CD4-positive, alpha-beta memory T cell (primary cell): ENCODE measurements around the gene KRTAP26-1. TPM values are rescaled to one million over a fixed set of nuclear protein-coding genes. Genes with fewer than 3 reads are reported as not detected.
A peak's percentile ranks its signal among the peaks of the same experiment; 100 is the strongest.

Experiments
- CTCF ChIA-PET: fragments of 350-600 bp; sonication (Branson Sonifier 250); formaldehyde crosslinking; loops from one replicate; lab custom pipeline; 2021; ENCODE audit warnings: inconsistent platforms; ENCODE audit not compliant: partially characterized antibody; lab: Charles Lee
- POLR2A ChIA-PET: fragments of 350-600 bp; sonication (Branson Sonifier 250); formaldehyde crosslinking; loops from one replicate; lab custom pipeline; 2021; ENCODE audit not compliant: partially characterized antibody; lab: Charles Lee
- DNase-seq, 5 donors: peaks; one replicate each; pipeline versions ENCODE4 v3.0.0 to v3.0.0-alpha.2; 2020 to 2022; ENCODE audit warnings: mixed read lengths in 1 of 5
- H3K27ac ChIP-seq: one replicate; pipeline ENCODE4 v1.7.0; 2013; ENCODE audit warnings: low read depth, low read length
- H3K27me3 ChIP-seq: 2 replicates; pipeline ENCODE4 v1.7.0; 2013; ENCODE audit warnings: mild to moderate bottlenecking, low read length, moderate library complexity; ENCODE audit not compliant: insufficient read depth
- H3K36me3 ChIP-seq: 2 replicates; pipeline ENCODE4 v1.7.0; 2013; ENCODE audit warnings: mild to moderate bottlenecking, low read length, moderate library complexity; ENCODE audit not compliant: insufficient read depth
- H3K4me1 ChIP-seq: 2 replicates; pipeline ENCODE4 v1.7.0; 2013; ENCODE audit warnings: mild to moderate bottlenecking, low read length, moderate library complexity; ENCODE audit not compliant: insufficient read depth
- H3K4me3 ChIP-seq, 2 donors: one replicate each; pipeline ENCODE4 v1.7.0; 2013; ENCODE audit warnings: low read length in 2 of 2, mild to moderate bottlenecking in 1 of 2
- H3K9me3 ChIP-seq, 2 donors: one replicate each; pipeline ENCODE4 v1.7.0; 2013; ENCODE audit warnings: low read length in 2 of 2, control low read depth in 1 of 2; ENCODE audit not compliant: control insufficient read depth in 1 of 2
- H3K27ac Mint-ChIP-seq, 7 donors: one replicate each; pipeline ENCODE4 v1.8.0; 2020 to 2021; ENCODE audit warnings: mixed read lengths in 7 of 7, mild to moderate bottlenecking in 6 of 7, inconsistent platforms in 3 of 7, moderate library complexity in 3 of 7
- H3K27me3 Mint-ChIP-seq, 2 donors: one replicate each; pipeline ENCODE4 v1.8.0; 2020 to 2021; ENCODE audit warnings: mixed read lengths in 2 of 2
- H3K36me3 Mint-ChIP-seq, 2 donors: one replicate each; pipeline ENCODE4 v1.8.0; 2020 to 2021; ENCODE audit warnings: mixed read lengths in 2 of 2, inconsistent platforms in 1 of 2, mild to moderate bottlenecking in 1 of 2
- H3K4me1 Mint-ChIP-seq, 4 donors: one replicate each; pipeline ENCODE4 v1.8.0; 2020 to 2021; ENCODE audit warnings: mixed read lengths in 4 of 4, mild to moderate bottlenecking in 1 of 4
- H3K4me3 Mint-ChIP-seq, 8 donors: one replicate each; pipeline ENCODE4 v1.8.0; 2020 to 2021; ENCODE audit warnings: mixed read lengths in 8 of 8, mild to moderate bottlenecking in 7 of 8, moderate library complexity in 6 of 8, inconsistent platforms in 3 of 8
- H3K9me3 Mint-ChIP-seq, 8 donors: one replicate each; pipeline ENCODE4 v1.8.0; 2020 to 2021; ENCODE audit warnings: mixed read lengths in 8 of 8, mild to moderate bottlenecking in 5 of 8, inconsistent platforms in 3 of 8, moderate library complexity in 1 of 8
- intact Hi-C: fragments of 100-400 bp; cut with micrococcal nuclease; formaldehyde crosslinking; loops from one replicate; pipeline ENCODE4 v1.15.1; 2023
- polyA plus RNA-seq, 2 donors: library from polyadenylated mRNA; unstranded; fragments of 300-500 nt; fragmentation: Illumina TruSeq; gene quantifications; one replicate each; pipeline ENCODE4 v1.2.3, GENCODE V29; 2021
- total RNA-seq, 2 experiments: library from RNA; stranded (reverse); gene quantifications; one replicate each; pipeline ENCODE4 v1.2.3, GENCODE V29; 2021

The KRTAP26-1 gene
- total and polyA plus RNA-seq, 4 experiments from 2014 or later, result not detected

DNA sequence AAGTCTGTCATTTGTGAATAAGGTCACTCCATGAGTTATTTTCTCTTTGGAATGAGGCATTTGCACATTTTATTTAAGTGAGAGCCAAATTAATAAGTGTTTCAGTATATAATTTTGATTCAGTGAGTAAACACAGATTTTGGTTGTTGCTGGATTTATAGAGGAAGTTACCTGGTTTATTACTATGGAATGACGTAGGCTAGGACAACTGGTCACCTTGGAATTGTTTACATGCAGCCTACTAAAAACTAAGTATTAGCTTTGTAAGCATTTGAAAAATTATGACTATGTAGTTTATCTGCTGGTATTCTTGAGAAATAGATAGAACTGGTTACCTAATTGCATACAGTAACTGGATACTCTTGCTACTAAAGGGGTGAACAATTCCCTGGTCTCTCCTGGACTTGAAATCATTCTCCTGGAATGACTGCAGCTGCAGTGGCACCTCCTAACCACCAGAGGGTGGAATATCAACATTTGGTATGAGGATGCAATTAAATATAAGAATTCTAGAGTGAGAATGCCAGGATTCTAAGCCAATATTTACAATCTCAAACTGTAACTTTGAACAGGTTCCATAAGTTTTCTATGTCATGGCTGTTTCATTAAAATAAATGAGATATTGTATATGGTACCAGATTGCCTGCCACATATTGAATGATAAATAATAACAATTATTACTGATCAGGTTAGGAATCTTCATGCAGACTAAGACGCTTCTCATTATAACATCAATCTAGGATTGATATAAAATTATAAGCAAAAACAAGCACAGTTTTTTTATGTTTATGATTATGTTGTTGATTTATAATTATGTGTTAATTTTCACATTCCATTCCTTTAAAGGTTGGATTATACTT lies 20.8 kb upstream of the KRTAP26-1 start:
- H3K9me3 Mint-ChIP-seq, result peaks cover 0 to 4% (median 0%) of the 10 kb centered on the region in 8 donors
- peaks cover 0 to 2% of the 10 kb centered on the region in 2 donors for H3K27me3 Mint-ChIP-seq
- Histone ChIP-seq H3K4me1 (no peaks in the 10 kb centered on the region), H3K36me3 (no peaks in the 10 kb centered on the region), H3K4me3 (no peak overlapping the region), H3K27me3 (no peaks in the 10 kb centered on the region), H3K27ac (no peak overlapping the region), H3K9me3 (no peaks in the 10 kb centered on the region)
- DNase-seq, result peak in 3 of 5 donors; percentile 4 to 16 (median 16)
- no peak overlapping the region for H3K4me3 Mint-ChIP-seq
- CTCF ChIA-PET, result interaction anchor here (0.6 to 1.1 kb wide), 4 partner anchors 11 to 747 kb away, joined by 3 to 4 read pairs (median 4); partner anchors contain the start of gene KRTAP26-1
- POLR2A ChIA-PET, result no interaction called here
- intact Hi-C loops, result no loop called here
- H3K36me3 Mint-ChIP-seq, result no peaks in the 10 kb centered on the region
- no peak overlapping the region for H3K27ac Mint-ChIP-seq
- no peaks in the 10 kb centered on the region for H3K4me1 Mint-ChIP-seq

DNA sequence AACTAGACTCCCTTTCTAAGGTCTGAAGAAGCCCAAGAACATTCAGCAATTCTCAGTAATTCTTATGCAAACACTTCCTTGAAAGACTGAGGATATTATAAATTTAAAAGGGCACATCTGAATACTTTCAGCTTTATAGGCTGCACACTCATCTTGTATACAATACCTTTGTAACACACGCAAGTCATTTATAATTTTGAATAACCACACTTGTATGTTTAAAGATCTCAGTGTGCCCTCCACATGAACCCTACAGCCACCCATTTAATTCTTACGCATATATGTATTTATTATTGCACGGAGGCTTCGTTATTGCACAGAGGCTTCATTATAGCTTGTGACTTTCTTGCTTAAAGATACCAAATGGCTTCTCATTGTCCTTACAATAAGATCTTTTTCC lies 18.6 kb upstream of the KRTAP26-1 start:
- no peaks in the 10 kb centered on the region for H3K4me1 Mint-ChIP-seq
- no peaks in the 10 kb centered on the region for H3K36me3 Mint-ChIP-seq
- Histone ChIP-seq H3K27ac (no peak overlapping the region), H3K4me1 (no peaks in the 10 kb centered on the region), H3K36me3 (no peaks in the 10 kb centered on the region), H3K27me3 (no peaks in the 10 kb centered on the region), H3K4me3 (no peak overlapping the region), H3K9me3 (no peaks in the 10 kb centered on the region)
- ChIA-PET CTCF (interaction anchor here (0.7 to 1.4 kb wide), 2 partner anchors 18 to 750 kb away, joined by 4 to 5 read pairs; no protein-coding TSS in a partner anchor), POLR2A (no interaction called here)
- intact Hi-C loops, result no loop called here
- H3K27ac Mint-ChIP-seq, result no peak overlapping the region
- no peak overlapping the region for H3K4me3 Mint-ChIP-seq
- no peak for DNase-seq
- H3K9me3 Mint-ChIP-seq, result peaks cover 0 to 2% (median 0%) of the 10 kb centered on the region in 8 donors
- peaks cover 0 to 2% of the 10 kb centered on the region in 2 donors for H3K27me3 Mint-ChIP-seq

DNA sequence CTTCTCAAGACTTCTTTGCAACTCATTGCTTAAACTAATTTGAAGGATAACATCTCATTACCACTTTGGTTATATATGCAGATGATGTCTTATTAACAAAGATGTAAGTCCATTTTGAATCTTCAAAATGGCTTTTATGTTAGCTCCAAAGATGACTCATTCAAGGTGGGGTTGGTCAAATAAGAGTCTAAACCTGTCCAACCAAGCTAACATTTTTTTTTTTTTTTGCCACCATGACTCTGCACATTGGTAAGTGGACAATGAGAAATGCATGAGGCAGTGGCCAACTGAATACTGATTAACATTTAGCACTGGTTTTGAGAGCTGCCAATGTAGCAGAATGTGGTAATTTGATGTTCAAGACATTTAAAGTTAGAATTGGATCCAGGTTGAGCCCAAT lies 17.7 kb upstream of the KRTAP26-1 start:
- intact Hi-C loops, result no loop called here
- Mint-ChIP-seq H3K27me3 (peaks cover 0 to 2% of the 10 kb centered on the region in 2 donors), H3K27ac (no peak overlapping the region), H3K9me3 (peaks cover 0 to 2% (median 0%) of the 10 kb centered on the region in 8 donors), H3K4me3 (no peak overlapping the region), H3K36me3 (no peaks in the 10 kb centered on the region), H3K4me1 (no peaks in the 10 kb centered on the region)
- Histone ChIP-seq H3K9me3 (no peaks in the 10 kb centered on the region), H3K27ac (no peak overlapping the region), H3K27me3 (no peaks in the 10 kb centered on the region), H3K4me1 (no peaks in the 10 kb centered on the region), H3K36me3 (no peaks in the 10 kb centered on the region), H3K4me3 (no peak overlapping the region)
- ChIA-PET POLR2A (no interaction called here), CTCF (interaction anchor here (0.8 kb wide), 1 partner anchor 11 kb away, joined by 4 read pairs; no protein-coding TSS in a partner anchor)
- DNase-seq, result no peak

DNA sequence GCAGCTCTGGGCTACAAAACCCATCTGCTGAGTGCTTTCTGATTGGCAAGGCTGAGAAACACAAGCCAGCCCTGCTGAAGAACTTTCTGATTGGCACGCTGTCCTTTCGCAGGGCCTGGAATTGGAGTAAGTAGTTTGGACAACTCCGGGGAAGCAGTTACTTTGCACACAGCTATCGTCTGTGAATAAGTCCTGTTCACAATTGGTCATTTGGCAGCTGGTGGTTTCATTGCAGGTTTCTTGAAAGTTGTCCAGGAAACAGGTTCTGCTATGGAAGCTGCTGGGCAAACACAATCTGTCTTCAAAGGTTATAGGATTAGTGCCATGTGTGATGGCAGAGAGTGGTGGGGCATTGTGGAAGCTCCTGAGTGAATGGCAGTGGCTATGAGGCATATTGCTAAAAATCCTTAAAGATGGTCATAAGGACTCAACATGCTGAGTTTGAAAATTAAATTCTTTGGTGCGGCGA lies 17.2 kb upstream of the KRTAP26-1 start, which contains the start of gene KRTAP27-1:
Gene KRTAP27-1 (minus strand): TSS at position 419 of the 469 bp plus-strand sequence. CDS start 26 bp downstream, at position 393.
- H3K4me1 Mint-ChIP-seq, result no peaks in the 10 kb centered on the region
- H3K9me3 ChIP-seq, result no peaks in the 10 kb centered on the region
- no peak within 1 kb of the TSS for H3K4me3 ChIP-seq
- no peaks in the 10 kb centered on the region for H3K27me3 ChIP-seq
- no peak within 1 kb of the TSS for H3K27ac Mint-ChIP-seq
- H3K4me1 ChIP-seq, result no peaks in the 10 kb centered on the region
- intact Hi-C loops, result no loop called here
- H3K36me3 Mint-ChIP-seq, result no peaks in the 10 kb centered on the region
- H3K9me3 Mint-ChIP-seq, result peaks cover 0 to 2% (median 0%) of the 10 kb centered on the region in 8 donors
- no peaks in the 10 kb centered on the region for H3K36me3 ChIP-seq
- no peak within 1 kb of the TSS for H3K4me3 Mint-ChIP-seq
- H3K27ac ChIP-seq, result no peak within 1 kb of the TSS
- no peak for DNase-seq
- POLR2A ChIA-PET, result no interaction called here
- CTCF ChIA-PET, result interaction anchor here (0.8 kb wide), 1 partner anchor 12 kb away, joined by 4 read pairs; no protein-coding TSS in a partner anchor
- H3K27me3 Mint-ChIP-seq, result peaks cover 0 to 2% of the 10 kb centered on the region in 2 donors

DNA sequence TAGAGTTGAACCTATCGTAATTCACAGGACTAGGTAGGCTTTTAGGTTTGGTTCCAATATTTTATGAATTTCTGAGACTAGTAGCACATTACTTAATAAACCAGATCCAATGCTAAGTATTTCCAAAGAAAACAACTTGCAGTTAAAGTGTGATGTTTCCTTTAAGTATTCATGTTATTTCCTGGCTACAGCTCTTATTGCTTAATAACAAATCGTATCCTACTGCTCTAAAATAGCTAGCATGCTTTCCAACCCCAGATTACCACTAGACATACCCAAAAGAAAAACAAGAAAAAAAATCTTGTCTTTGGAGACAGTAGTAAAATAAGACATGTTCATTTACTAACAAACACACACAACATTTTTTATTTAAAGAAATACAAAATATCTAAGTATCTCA lies 16.5 kb upstream of the KRTAP26-1 start:
- Histone ChIP-seq H3K9me3 (no peaks in the 10 kb centered on the region), H3K4me3 (no peak overlapping the region), H3K36me3 (no peaks in the 10 kb centered on the region), H3K27me3 (no peaks in the 10 kb centered on the region), H3K27ac (no peak overlapping the region), H3K4me1 (no peaks in the 10 kb centered on the region)
- no peaks in the 10 kb centered on the region for H3K27me3 Mint-ChIP-seq
- no peaks in the 10 kb centered on the region for H3K4me1 Mint-ChIP-seq
- POLR2A ChIA-PET, result no interaction called here
- H3K9me3 Mint-ChIP-seq, result peaks cover 0 to 2% (median 0%) of the 10 kb centered on the region in 8 donors
- H3K36me3 Mint-ChIP-seq, result no peaks in the 10 kb centered on the region
- H3K27ac Mint-ChIP-seq, result no peak overlapping the region
- intact Hi-C loops, result no loop called here
- H3K4me3 Mint-ChIP-seq, result no peak overlapping the region
- DNase-seq, result no peak
- CTCF ChIA-PET, result no interaction called here

DNA sequence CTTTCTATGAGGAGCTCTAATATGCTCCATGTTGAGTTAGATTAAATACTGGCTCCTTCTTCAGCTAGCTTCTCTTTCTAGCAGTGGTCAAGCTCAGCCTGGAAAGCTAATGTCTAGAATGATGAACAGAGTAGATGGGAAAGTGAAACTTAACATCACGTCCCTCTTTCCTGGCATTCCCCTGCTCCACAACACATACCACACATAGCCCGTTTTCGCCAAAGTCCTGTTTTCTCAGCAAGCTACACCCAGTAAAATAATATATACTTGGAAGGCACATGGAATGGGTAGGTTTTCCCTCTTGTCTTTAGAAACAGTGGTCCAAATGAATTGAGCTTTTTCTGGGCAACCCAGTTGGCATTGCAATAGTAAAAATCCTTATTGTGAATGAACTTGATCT lies 13.6 kb upstream of the KRTAP26-1 start:
- CTCF ChIA-PET, result interaction anchor here (0.7 kb wide), 1 partner anchor 22 kb away, joined by 3 read pairs; no protein-coding TSS in a partner anchor
- POLR2A ChIA-PET, result no interaction called here

DNA sequence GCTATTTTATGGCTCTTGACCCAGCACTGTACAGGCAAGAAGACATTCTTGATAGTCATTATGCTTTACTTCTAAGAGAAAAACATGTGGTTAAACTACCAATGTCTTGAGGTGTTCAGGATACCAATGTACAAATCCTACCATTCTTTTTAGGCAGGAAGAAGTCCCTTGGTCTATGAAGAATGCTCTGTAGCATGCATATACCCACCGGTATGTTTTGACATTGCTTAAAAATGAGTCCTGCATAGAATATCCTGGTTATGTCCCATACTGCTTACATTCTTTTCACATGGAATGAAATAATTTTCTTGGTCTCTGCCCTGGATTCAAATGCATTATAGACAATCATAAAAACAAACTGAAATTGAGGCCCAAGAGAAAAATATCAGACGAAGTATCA lies 12.6 kb upstream of the KRTAP26-1 start:
- no peaks in the 10 kb centered on the region for H3K36me3 ChIP-seq
- Mint-ChIP-seq H3K4me3 (no peak overlapping the region), H3K4me1 (no peaks in the 10 kb centered on the region), H3K27me3 (no peaks in the 10 kb centered on the region), H3K9me3 (peaks cover 0 to 5% (median under 1%) of the 10 kb centered on the region in 8 donors), H3K36me3 (no peaks in the 10 kb centered on the region), H3K27ac (no peak overlapping the region)
- no peak overlapping the region for H3K4me3 ChIP-seq
- DNase-seq, result no peak
- ChIA-PET CTCF (no interaction called here), POLR2A (no interaction called here)
- H3K9me3 ChIP-seq, result no peaks in the 10 kb centered on the region
- intact Hi-C loops, result no loop called here
- no peaks in the 10 kb centered on the region for H3K27me3 ChIP-seq
- no peaks in the 10 kb centered on the region for H3K4me1 ChIP-seq
- H3K27ac ChIP-seq, result no peak overlapping the region

More for the DNA sequence above, 13.6 kb upstream of the KRTAP26-1 start:
- no peak for DNase-seq
- Histone ChIP-seq H3K4me3 (no peak overlapping the region), H3K27me3 (no peaks in the 10 kb centered on the region), H3K27ac (no peak overlapping the region), H3K36me3 (no peaks in the 10 kb centered on the region), H3K4me1 (no peaks in the 10 kb centered on the region), H3K9me3 (no peaks in the 10 kb centered on the region)
- no peak overlapping the region for H3K27ac Mint-ChIP-seq
- peaks cover 0 to 2% (median 0%) of the 10 kb centered on the region in 8 donors for H3K9me3 Mint-ChIP-seq
- no peak overlapping the region for H3K4me3 Mint-ChIP-seq
- H3K4me1 Mint-ChIP-seq, result no peaks in the 10 kb centered on the region
- H3K36me3 Mint-ChIP-seq, result no peaks in the 10 kb centered on the region
- intact Hi-C loops, result no loop called here
- no peaks in the 10 kb centered on the region for H3K27me3 Mint-ChIP-seq
